Erythroblast (primary cell): ENCODE measurements around the gene KAZN.
A peak's percentile ranks its signal among the peaks of the same experiment; 100 is the strongest.

Source experiments
- DNase-seq, 2 experiments: peaks; one replicate each; lab custom pipeline; 2025; lab: John Stamatoyannopoulos, UW
- GATA1 ChIP-seq: IDR thresholded peaks from 2 replicates; pipeline ENCODE4 v1.6.1; 2011; ENCODE audit warnings: low read depth, mild to moderate bottlenecking, control low read depth, low read length, moderate library complexity
- POLR2A ChIP-seq: IDR thresholded peaks from 2 replicates; pipeline ENCODE4 v1.6.1; 2011; ENCODE audit warnings: mild to moderate bottlenecking, low read length

KAZN gene

GRCh38 chr1:15018767-15019166, 420.3 kb downstream of the KAZN start:
- no peak for DNase-seq
- TF ChIP-seq GATA1 = no peak
- TF ChIP-seq POLR2A = no peak

- no peak for TF ChIP-seq GATA1
- TF ChIP-seq POLR2A = no peak
- no peak for DNase-seq
Measured at GRCh38 chr1:15020943-15021745, 422.7 kb downstream of the KAZN start.

GRCh38 chr1:15022048-15022447, 423.6 kb downstream of the KAZN start:
- DNase-seq = no peak
- TF ChIP-seq GATA1 (no peak), POLR2A (no peak)

GRCh38 chr1:15023205-15023604, 424.7 kb downstream of the KAZN start:
- TF ChIP-seq POLR2A (no peak), GATA1 (no peak)

GRCh38 chr1:15023976-15024375, 425.5 kb downstream of the KAZN start:
- DNase-seq = no peak

More at GRCh38 chr1:15023205-15023604, 424.7 kb downstream of the KAZN start:
- DNase-seq = no peak

GRCh38 chr1:15026117-15026489, 427.6 kb downstream of the KAZN start:
- DNase-seq = no peak
- TF ChIP-seq GATA1 (no peak), POLR2A (no peak)

More at GRCh38 chr1:15023976-15024375, 425.5 kb downstream of the KAZN start:
- TF ChIP-seq GATA1 = no peak
- TF ChIP-seq POLR2A = no peak

GRCh38 chr1:15027515-15027986, 429.1 kb downstream of the KAZN start:
- no peak for TF ChIP-seq POLR2A
- no peak for TF ChIP-seq GATA1
- peak; percentile 13 to 51 for DNase-seq

GRCh38 chr1:15028102-15028501, 429.6 kb downstream of the KAZN start:
- DNase-seq = no peak
- no peak for TF ChIP-seq POLR2A
- no peak for TF ChIP-seq GATA1

GRCh38 chr1:15028616-15029015, 430.1 kb downstream of the KAZN start:
- DNase-seq = no peak
- TF ChIP-seq POLR2A (no peak), GATA1 (no peak)

- DNase-seq = no peak
- TF ChIP-seq GATA1 = no peak
- TF ChIP-seq POLR2A = no peak
Measured at GRCh38 chr1:15029036-15029435, 430.6 kb downstream of the KAZN start.

GRCh38 chr1:15029786-15030185, 431.3 kb downstream of the KAZN start:
- no peak for TF ChIP-seq GATA1
- TF ChIP-seq POLR2A = no peak
- DNase-seq = no peak

GRCh38 chr1:15031251-15031933, 432.9 kb downstream of the KAZN start:
- no peak for TF ChIP-seq GATA1
- TF ChIP-seq POLR2A = no peak
- no peak for DNase-seq

- TF ChIP-seq GATA1 (no peak), POLR2A (no peak)
- DNase-seq = no peak
Measured at GRCh38 chr1:15033264-15033663, 434.8 kb downstream of the KAZN start.

- TF ChIP-seq POLR2A = no peak
- TF ChIP-seq GATA1 = no peak
- DNase-seq = no peak
Measured at GRCh38 chr1:15034656-15035055, 436.2 kb downstream of the KAZN start.

- TF ChIP-seq GATA1 (no peak), POLR2A (no peak)
- DNase-seq = no peak
Measured at GRCh38 chr1:15035236-15035635, 436.8 kb downstream of the KAZN start.
